ENCODE results near the gene FOXN1. TPM values are rescaled to one million over a fixed set of nuclear protein-coding genes. Genes with fewer than 3 reads are reported as not detected.

FOXN1 gene
- total RNA-seq, 2 experiments from 2014 or later = not detected

DNA sequence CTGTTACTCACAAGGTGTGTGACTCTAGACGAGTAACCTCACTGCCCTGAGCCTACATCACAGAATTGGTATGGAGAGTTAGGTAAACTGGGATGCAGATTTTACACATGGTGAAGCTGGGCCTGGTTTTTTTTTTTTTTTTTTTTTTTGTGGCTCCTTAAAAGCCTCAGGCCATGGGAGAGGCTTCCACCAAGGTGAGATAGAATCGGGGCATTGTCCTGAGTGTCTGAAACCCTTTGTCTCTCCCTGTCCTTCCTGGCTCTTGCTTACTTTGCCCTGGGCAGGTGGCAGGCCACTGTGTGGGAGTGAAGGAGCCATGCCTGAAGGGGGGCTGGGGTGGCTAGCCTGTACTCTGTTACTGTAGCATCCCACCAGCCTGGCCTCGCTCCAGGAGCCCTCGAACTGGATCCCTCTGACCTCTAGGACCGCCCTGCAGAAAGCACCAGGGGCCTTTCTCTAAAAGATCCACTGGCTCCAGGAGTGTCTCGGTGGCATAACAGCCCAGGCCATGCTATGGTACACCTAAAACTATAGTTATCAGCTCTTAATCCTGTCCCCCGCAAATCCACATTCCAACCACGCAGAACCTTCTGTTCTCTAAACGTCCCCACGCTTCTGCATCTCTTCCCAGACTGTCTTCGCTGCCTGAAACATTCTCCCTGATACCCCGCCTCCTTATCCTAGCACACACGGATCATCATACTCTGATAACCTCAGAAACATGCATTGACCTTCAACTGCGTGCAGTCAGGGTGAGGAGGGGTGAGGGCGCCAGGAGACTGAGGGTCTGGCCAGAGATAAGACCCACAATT is 34.4 kb upstream of the FOXN1 start:
- DNase-seq = no peak
- peaks cover 27% of the 10 kb centered on the region for H3K4me1 Mint-ChIP-seq (ENCODE audit: low read depth)
- intact Hi-C loops (cut with micrococcal nuclease) = no loop called here
- ChIA-PET POLR2A (no interaction called here), CTCF (interaction anchor here (0.8 kb wide), 1 partner anchor 55 kb away, joined by 3 read pairs; no protein-coding TSS in a partner anchor)
- no peaks in the 10 kb centered on the region for H3K9me3 Mint-ChIP-seq
- H3K27ac Mint-ChIP-seq = no peak overlapping the region
- peaks cover 7% of the 10 kb centered on the region for H3K27me3 Mint-ChIP-seq
- H3K36me3 Mint-ChIP-seq = no peaks in the 10 kb centered on the region
- no peak overlapping the region for H3K4me3 Mint-ChIP-seq

DNA sequence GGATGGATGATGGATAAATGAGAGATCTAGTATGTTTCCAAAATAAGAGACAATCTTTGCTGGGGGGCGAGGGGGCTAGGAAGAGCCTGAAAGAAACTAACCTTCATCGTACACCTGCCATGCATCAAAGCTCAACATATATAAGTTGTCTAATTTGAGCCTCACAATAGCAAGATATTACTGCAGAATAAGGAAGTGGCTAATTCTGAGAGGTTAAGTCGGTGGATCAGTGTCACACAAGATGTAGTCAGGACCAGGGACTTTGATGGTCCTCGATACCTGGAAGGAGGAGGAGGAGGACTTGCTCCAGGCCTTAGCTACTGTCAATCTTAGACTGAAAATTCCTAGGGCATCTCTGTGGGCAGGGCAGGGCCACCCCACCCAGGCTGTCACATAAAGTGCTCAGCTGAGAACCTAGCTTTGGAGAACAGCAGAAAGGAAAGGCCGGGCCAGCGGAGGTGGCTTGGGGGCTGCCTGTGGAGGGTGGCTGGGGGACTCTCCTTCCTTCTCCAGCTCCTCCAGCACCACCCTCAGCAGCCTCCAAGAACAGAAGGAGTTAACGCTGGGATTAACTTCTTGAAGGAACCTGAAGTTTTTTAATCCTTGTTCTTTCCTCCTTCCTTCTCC is 33.2 kb upstream of the FOXN1 start:
- ChIA-PET CTCF (no interaction called here), POLR2A (no interaction called here)
- H3K4me1 Mint-ChIP-seq (ENCODE audit: low read depth) = peaks cover 19% of the 10 kb centered on the region
- H3K36me3 Mint-ChIP-seq = no peaks in the 10 kb centered on the region
- H3K9me3 Mint-ChIP-seq = no peaks in the 10 kb centered on the region
- DNase-seq = peak; percentile 2
- no peak overlapping the region for H3K4me3 Mint-ChIP-seq
- H3K27ac Mint-ChIP-seq = no peak overlapping the region
- intact Hi-C loops (cut with micrococcal nuclease) = no loop called here
- H3K27me3 Mint-ChIP-seq = no peaks in the 10 kb centered on the region

DNA sequence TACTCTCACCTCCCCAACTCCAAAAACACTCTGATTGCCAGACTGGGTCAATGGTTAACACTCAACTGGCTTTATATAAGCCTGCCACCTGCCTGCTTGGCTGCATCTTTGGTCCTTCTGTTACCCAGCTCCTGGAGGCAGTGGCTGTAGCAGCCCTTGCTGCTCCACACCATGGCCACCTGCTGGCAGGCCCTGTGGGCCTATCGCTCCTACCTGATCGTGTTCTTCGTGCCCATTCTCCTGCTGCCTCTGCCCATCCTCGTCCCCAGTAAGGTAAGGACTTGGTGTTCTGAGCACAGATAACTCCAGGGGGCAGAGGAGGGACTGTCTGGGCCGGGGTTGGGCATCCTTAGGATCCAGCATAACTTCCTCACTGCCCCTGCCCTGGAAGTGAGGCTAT is 32.6 kb upstream of the FOXN1 start, which contains the start of gene SLC13A2:
Gene SLC13A2 (plus strand): TSS at position 103 of the 400 bp plus-strand sequence. CDS start 69 bp downstream, at position 172.
- intact Hi-C loops (cut with micrococcal nuclease) = no loop called here
- H3K4me1 Mint-ChIP-seq (ENCODE audit: low read depth) = peaks cover 17% of the 10 kb centered on the region
- ChIA-PET CTCF (no interaction called here), POLR2A (no interaction called here)
- no peaks in the 10 kb centered on the region for H3K9me3 Mint-ChIP-seq
- peak; percentile 7 for DNase-seq
- no peaks in the 10 kb centered on the region for H3K27me3 Mint-ChIP-seq
- no peaks in the 10 kb centered on the region for H3K36me3 Mint-ChIP-seq
- no peak within 1 kb of the TSS for H3K4me3 Mint-ChIP-seq
- H3K27ac Mint-ChIP-seq = no peak within 1 kb of the TSS

DNA sequence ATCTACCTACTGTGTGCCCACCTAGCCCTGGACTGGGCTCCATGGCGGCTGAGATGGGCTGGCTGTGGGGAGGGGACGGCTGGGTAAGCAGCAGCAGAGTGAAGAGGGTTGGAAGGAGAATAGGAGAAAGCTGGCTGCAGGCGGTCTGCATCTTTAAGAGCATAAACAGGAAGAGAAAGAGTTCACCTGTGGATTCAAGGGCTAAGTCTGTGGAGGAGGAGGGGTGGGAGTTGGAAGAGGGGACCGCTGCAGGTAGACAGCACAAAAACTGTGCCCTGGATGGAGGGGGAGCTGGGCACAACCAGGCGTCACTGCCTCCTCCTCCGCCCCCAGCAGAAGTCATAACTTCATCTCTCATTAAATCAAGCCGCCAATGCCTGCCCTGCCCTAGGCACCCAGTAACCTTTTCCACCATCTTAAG is 32.0 kb upstream of the FOXN1 start:
- peak; percentile 5 for DNase-seq
- H3K27ac Mint-ChIP-seq = no peak overlapping the region
- H3K4me1 Mint-ChIP-seq (ENCODE audit: low read depth) = peaks cover 11% of the 10 kb centered on the region
- no peaks in the 10 kb centered on the region for H3K27me3 Mint-ChIP-seq
- no peaks in the 10 kb centered on the region for H3K36me3 Mint-ChIP-seq
- CTCF ChIA-PET = no interaction called here
- POLR2A ChIA-PET = no interaction called here
- no peak overlapping the region for H3K4me3 Mint-ChIP-seq
- no peaks in the 10 kb centered on the region for H3K9me3 Mint-ChIP-seq
- intact Hi-C loops (cut with micrococcal nuclease) = no loop called here

DNA sequence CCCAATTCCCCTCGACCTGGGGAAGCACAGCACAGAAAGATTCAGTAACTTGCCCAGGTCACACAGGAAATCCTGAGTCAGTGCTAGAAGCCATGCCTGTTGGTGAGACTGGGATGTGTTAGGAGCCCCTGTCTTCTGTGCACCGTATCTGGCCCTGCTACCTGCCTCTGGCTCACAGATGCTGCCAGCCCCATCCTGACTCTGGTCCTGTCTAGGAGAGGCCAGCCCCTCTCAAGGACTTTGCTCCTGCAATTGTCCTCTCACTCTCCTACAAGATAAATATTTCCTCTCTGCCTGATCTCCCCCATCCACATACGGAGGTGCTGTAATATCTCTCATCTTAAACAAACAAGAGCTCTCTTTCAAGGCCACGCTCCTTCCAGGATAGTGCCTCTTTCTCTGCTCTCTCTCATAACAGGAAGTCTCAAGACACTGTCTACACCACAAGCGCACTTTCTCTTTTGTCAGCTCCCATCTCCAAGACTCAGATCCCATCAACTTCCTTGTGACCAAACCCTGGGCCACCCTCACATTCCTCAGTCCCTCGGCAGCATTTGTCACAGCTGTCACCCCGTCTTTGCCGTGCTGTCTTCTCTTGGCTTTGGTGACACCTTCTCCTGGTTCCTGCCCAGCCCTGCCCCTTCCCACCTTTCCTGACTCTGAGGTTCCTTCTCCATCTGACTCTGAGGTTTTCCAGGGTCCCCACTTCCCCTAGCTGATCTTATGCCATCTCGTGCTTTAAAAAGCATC is 30.8 kb upstream of the FOXN1 start:
- POLR2A ChIA-PET = no interaction called here

DNA sequence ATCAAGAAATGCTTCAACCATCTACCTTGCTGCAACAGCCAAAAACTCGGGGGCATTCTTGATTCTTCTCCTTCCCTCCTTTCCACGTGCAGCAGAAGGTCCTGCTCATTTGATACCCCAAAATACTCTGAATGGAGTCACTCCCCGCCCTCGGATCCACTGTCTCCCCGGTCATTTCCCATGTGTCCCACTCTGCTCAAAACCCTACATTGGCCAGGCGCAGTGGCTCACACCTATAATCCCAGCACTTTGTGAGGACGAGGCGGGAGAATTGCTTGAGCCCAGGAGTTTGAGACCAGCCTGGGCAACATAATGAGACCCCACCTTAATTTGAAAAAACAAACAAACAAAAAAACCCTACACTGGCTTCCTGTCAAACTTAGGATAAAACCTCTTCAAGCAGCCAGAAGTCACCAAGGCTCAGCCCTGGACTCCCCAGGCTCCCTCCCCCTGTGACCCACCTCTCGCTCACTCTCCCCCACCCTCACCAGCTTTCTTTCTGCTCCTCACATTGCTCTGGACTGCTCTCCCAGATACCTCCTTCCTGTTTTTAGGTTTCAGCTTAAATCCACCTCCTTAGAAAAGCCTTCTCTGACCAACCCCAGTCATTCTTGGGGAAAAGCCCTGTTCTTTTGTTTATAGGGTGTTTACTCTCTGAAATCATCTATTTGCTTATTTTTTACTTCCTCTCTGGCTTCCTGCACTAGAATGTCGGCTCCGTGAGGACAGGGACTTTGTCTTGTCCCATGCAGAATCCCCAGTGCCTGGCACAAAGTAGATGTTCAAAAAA is 29.9 kb upstream of the FOXN1 start:
- ChIA-PET CTCF (no interaction called here), POLR2A (no interaction called here)
- Mint-ChIP-seq H3K4me1 (ENCODE audit: low read depth) (peaks cover 10% of the 10 kb centered on the region), H3K4me3 (no peak overlapping the region), H3K36me3 (no peaks in the 10 kb centered on the region), H3K27ac (no peak overlapping the region), H3K9me3 (no peaks in the 10 kb centered on the region), H3K27me3 (no peaks in the 10 kb centered on the region)
- peak; percentile 7 for DNase-seq
- intact Hi-C loops (cut with micrococcal nuclease) = no loop called here

More for the DNA sequence above, 30.8 kb upstream of the FOXN1 start:
- Mint-ChIP-seq H3K27ac (no peak overlapping the region), H3K9me3 (no peaks in the 10 kb centered on the region), H3K4me3 (no peak overlapping the region), H3K4me1 (ENCODE audit: low read depth) (peaks cover 10% of the 10 kb centered on the region), H3K36me3 (no peaks in the 10 kb centered on the region), H3K27me3 (no peaks in the 10 kb centered on the region)
- CTCF ChIA-PET = no interaction called here
- peak; percentile 8 for DNase-seq
- intact Hi-C loops (cut with micrococcal nuclease) = no loop called here

DNA sequence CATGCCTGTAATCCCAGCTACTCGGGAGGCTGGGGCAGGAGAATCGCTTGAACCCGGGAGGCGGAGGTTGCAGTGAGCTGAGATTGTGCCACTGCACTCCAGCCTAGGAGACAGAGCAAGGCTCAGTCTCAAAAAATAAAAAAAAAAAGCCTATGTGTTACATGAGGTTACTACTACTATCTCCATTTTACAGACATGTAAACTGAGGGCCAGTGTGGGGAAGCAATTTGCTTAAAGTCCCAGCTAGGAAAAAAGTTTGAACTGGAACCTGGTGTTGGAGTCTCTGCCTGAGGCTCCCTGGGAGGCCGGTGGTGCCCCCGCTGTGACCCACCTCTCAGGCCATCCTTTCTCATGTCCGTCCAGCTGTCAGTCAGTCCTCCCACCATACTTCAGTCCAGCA is 28.2 kb upstream of the FOXN1 start:
- no peak for DNase-seq
- Mint-ChIP-seq H3K36me3 (no peaks in the 10 kb centered on the region), H3K4me1 (ENCODE audit: low read depth) (peaks cover 10% of the 10 kb centered on the region), H3K4me3 (no peak overlapping the region), H3K9me3 (no peaks in the 10 kb centered on the region), H3K27ac (no peak overlapping the region), H3K27me3 (no peaks in the 10 kb centered on the region)
- ChIA-PET POLR2A (no interaction called here), CTCF (no interaction called here)
- intact Hi-C loops (cut with micrococcal nuclease) = no loop called here

DNA sequence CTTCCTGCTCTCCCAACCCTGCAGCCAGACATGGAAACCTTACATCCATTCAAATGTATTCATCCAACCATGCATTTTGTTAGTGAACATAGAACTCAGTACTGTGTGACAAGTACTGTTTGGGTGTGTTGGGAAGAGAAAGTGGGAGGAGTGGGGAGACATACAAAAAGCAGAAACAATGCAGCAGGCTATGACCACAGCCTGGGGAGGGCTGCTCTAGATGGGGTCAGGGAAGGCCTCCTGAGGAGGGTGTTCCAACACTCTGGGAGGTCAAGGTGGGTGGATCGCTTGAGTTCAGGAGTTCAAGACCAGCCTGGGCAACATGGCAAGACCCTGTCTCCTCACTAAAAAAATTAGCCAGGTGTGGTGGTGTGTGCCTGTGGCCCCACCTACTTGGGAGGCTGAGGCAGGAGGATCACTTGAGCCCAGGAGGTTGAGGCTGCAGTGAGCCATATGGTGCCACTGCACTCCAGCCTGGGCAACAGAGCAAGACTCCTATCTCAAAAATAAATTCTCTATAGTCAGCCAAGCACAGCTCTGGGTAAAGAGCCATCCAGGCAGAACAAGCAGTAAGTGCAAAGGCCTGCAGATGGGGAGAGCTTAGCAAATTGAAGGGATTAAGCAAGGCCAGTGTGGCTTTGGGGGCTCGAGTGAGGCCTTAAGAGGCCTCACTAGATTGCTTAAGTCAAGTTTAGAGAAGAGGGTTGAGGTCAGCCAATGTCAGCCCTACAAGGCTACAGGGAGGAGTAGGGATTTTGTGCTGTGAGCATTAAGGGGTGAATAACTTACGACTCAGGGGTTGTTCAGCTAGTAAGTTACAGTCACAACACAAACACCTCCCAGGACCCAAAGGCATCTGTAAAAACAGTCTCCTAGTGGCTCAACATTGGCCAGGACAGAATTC is 27.2 kb upstream of the FOXN1 start:
- POLR2A ChIA-PET = no interaction called here
- CTCF ChIA-PET = no interaction called here

DNA sequence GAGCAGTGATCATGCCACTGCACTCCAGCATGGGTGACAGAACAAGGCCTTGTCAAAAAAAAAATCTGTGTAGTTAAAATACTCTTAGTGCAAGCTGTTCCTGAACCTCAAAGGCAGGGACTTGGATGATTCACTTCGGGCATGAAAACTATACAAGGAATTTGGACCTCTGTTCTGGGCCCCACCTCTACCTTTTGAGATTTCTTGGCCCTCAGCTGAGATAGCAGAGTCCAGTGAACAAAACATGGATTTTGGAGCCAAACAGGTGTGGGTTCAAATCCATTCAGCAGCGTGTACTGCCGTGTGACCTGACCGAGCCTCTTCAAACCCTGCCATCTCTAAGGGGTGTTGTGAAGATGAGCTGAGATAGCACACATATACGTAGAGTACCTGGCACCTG is 25.9 kb upstream of the FOXN1 start:
- ChIA-PET POLR2A (no interaction called here), CTCF (interaction anchor here (1.8 kb wide), 1 partner anchor 64 kb away, joined by 6 read pairs; no protein-coding TSS in a partner anchor)
- Mint-ChIP-seq H3K36me3 (no peaks in the 10 kb centered on the region), H3K27ac (no peak overlapping the region), H3K27me3 (no peaks in the 10 kb centered on the region), H3K4me1 (ENCODE audit: low read depth) (peaks cover 15% of the 10 kb centered on the region), H3K9me3 (no peaks in the 10 kb centered on the region), H3K4me3 (no peak overlapping the region)
- DNase-seq = no peak
- intact Hi-C loops (cut with micrococcal nuclease) = no loop called here

More for the DNA sequence above, 27.2 kb upstream of the FOXN1 start:
- H3K27me3 Mint-ChIP-seq = no peaks in the 10 kb centered on the region
- H3K9me3 Mint-ChIP-seq = no peaks in the 10 kb centered on the region
- H3K4me3 Mint-ChIP-seq = no peak overlapping the region
- H3K36me3 Mint-ChIP-seq = no peaks in the 10 kb centered on the region
- DNase-seq = no peak
- no peak overlapping the region for H3K27ac Mint-ChIP-seq
- intact Hi-C loops (cut with micrococcal nuclease) = no loop called here
- H3K4me1 Mint-ChIP-seq (ENCODE audit: low read depth) = peaks cover 10% of the 10 kb centered on the region

DNA sequence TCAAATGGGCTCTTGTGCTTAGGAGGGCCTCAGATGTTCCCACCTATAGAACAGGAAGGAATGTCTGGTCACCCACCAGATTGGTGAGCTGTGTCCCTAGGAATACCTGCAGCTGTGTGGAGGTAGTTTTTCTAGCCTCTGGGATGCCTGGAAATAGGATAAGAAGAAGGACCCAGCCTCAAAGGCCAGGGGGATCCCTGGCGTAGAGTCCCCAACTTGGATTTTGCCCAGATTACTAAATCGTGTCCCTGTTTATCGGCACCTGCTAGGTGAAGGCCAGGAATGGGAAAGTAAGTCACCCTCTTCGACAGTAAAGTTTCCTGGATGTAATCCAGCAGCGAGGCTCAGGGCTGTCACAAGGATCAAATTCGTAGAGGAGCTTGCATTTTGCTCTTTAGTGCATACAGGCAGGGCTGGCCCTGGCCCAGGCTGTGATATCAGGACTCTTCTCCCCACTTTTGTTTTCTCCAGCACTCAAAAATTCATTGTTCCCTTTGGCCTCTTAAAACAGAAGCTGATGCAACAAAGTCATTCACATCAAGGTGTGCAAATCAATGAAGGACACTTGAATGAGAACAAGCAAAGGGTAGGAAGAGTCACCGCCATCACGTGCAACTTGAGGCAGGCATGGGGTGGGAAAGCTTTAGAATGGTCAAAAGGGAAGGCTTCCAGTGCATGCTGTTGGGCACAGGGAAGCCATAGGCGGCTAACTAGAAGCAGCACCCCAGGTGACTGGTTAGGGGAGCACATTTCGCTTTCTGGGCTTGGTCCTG is 25.2 kb upstream of the FOXN1 start:
- no peak for DNase-seq
- no peaks in the 10 kb centered on the region for H3K27me3 Mint-ChIP-seq
- no peaks in the 10 kb centered on the region for H3K36me3 Mint-ChIP-seq
- ChIA-PET POLR2A (no interaction called here), CTCF (interaction anchor here (1.8 kb wide), 1 partner anchor 64 kb away, joined by 6 read pairs; no protein-coding TSS in a partner anchor)
- intact Hi-C loops (cut with micrococcal nuclease) = no loop called here
- no peak overlapping the region for H3K4me3 Mint-ChIP-seq
- H3K9me3 Mint-ChIP-seq = no peaks in the 10 kb centered on the region
- H3K27ac Mint-ChIP-seq = no peak overlapping the region
- peaks cover 8% of the 10 kb centered on the region for H3K4me1 Mint-ChIP-seq (ENCODE audit: low read depth)

All from activated CD4-positive, alpha-beta memory T cell treated with anti-CD3 and anti-CD28 coated beads for 36 hours (primary cell).